ENCODE measurements around the gene ADRM1.
A peak's percentile ranks its signal among the peaks of the same experiment; 100 is the strongest.

The ADRM1 gene, protein sequence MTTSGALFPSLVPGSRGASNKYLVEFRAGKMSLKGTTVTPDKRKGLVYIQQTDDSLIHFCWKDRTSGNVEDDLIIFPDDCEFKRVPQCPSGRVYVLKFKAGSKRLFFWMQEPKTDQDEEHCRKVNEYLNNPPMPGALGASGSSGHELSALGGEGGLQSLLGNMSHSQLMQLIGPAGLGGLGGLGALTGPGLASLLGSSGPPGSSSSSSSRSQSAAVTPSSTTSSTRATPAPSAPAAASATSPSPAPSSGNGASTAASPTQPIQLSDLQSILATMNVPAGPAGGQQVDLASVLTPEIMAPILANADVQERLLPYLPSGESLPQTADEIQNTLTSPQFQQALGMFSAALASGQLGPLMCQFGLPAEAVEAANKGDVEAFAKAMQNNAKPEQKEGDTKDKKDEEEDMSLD

DNA sequence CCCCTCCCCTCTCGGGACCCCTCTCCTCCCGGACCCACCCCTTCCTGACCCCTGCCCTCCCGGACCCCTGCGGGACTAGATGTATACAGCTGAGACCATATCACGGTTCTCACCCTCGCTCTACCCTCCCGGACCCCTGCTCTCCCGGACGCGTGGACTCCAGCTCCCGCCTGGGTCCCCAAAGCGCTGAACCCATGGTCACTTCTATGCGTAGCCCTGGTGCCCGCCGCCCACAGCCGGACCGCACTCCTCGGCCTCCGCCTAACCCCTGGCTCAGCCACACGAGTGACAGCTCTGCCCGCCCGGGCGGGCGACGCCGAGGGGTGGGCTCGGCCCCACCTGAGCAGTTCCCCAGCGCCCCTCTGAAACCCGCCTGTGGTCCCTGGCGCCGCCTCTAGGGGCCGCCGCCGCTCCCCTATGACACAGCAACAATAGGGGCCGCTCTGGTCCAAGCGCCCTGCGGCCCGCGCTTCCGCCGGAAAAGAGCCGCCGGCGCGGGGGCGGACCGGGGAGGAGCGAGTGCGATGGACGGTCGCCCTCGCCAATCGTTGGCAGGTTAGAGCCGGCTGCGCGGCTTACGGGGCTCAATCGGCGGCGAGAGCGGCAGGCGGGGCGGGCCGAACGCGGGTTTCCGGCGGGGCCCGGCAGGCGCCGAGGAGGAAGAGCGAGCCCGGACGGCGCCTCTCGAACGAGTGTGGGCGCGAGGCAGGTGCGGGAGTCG lies at the start of gene ADRM1:
ADRM1 (plus strand) TSS at position 657 of the 721 bp plus-strand sequence. CDS start 572 bp downstream, outside the sequence.
- peak; percentile 97 for DNase-seq (ENCODE audit: low spot score)

DNA sequence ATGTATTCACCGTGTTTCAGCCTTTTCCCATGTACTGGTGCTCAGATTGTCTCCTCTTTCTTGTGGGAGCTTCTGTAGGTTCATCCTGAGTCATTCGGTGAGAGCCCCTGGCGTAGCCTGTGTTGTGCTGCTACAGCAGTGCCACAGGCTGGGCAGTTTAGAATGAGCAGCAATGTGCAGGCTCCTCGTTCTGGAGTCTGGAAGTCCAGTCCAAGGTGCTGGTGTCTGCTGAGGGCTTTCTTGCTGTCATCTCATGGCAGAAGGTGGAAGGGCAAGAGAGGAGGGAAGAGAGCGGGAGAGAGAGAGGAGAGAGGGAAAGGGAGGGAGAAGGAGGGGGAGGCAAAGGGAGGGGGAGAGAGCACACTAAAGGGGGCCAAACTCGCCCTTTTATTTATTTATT lies 49.4 kb upstream of the ADRM1 start:
- DNase-seq (ENCODE audit: low spot score), result no peak

DNA sequence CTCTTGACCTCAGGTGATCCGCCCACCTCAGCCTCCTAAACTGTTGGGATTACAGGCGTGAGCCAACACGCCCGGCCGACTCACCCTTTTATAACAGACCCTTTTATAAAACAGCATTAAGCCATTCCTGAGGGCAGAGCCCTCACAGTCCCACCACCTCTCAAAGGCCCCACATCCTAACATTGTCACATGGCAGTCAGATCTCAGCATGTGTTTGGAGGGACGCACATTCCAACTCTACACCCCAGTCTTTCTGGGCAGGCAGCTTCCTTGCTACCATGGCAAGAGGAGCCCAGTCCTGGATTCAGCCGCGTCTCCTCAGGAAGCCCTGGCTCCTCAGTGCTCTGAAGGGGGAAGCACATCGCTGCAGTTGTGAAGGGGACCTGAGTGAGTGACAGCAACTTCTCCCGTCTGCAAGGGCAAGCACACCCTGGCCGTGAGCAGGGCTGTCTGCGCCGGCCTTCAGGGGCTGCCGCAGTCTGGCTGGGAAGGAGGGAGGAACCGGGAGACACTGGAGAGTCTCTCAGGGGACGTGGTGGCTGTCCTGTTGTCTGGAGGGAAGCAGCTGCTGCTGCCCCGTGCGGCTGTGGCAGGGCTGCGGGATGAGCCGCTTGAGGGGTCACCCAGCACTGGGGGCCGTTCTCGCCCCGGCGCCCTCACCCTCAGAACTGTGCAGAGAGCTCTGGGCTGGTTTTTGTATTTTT lies 48.6 kb upstream of the ADRM1 start:
- no peak for DNase-seq (ENCODE audit: low spot score)

DNA sequence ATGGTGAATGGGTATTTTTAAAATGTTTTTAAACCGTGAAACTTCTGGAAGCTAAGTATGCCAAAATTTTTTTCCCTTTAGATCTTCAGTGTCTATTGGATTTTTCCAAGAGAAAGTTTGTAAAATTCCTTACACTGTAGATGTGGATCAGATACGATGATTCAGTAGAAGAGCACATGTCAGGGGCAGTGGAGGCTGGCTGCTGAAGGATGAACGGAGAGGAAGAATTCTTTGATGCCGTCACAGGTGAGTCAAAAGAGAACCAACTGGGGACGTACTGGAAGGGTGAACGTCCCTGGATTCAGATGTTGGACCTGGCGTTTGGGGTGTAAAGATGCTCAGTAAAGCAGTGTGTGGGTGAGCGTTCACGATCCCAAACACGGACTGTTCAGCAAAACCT lies 46.8 kb upstream of the ADRM1 start:
- no peak for DNase-seq (ENCODE audit: low spot score)

DNA sequence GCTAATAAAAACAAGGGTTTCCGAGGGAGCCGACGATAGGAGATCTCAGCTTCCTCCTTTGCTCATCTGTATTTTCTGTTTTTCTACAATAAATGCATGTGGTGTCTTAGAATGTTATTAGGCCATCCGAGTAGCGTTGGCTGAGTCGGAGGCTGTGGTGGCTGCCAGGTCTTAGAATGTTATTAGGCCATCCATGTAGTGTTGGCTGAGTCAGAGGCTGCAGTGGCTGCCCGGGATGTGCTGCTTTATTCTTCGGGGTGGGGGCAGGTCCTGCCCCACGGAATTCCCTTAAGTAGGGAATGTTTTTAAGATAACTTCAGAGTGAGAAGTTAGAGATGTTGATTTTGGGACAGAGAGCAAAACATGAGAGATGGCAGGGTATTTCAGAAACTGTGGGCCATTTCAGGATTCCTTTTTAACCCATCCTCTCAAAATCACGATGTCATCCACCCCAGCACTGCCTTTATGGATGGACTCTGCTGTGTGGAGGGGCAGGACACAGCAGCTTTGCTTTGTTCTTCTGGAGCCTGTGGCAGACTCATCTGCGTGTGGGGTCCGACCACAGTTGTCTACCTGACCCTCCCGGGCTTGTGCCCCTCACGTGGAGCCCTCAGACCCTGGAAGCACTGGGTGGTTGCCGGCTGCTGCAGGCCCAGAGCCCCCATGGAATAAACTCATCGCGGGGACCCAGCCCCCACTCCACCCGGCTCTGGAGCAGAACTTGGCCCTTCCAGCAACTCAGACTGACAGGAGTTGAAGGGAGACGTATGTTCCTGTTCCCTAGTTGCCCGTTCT lies 44.1 kb upstream of the ADRM1 start:
- DNase-seq (ENCODE audit: low spot score), result no peak

DNA sequence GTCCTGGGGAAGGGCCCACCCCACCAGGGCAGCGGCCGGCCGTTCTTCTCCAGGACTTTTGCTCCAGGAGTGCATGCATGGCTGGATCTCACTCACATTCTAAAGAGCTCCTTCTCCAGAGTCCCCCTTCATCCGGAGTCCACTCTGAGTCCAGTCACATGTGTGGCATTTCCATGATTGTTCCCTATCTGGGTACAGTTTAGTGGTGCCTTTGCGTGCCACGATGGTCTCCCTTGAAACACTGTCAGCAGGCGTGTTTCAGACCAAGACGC lies 43.6 kb upstream of the ADRM1 start:
- no peak for DNase-seq (ENCODE audit: low spot score)

DNA sequence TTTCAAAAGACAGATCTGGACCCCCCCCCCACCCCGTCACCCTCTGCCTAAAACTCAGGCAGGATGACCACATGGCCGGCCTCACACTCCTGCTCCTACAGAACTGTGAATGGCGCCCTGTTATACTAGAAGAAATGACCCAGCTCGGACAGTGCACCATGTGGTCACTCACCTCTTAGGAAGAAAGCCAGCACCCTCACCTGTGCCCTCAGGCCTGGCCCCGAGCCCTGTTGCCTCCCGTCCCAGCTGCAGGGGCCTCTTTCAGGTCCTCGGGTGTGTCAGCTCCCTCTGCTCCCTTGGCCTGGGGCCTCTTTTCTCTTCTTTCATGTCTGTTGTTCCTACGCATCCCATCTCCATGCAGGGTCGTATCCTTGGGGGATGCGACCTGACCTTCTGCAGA lies 40.7 kb upstream of the ADRM1 start:
- DNase-seq (ENCODE audit: low spot score), result no peak

DNA sequence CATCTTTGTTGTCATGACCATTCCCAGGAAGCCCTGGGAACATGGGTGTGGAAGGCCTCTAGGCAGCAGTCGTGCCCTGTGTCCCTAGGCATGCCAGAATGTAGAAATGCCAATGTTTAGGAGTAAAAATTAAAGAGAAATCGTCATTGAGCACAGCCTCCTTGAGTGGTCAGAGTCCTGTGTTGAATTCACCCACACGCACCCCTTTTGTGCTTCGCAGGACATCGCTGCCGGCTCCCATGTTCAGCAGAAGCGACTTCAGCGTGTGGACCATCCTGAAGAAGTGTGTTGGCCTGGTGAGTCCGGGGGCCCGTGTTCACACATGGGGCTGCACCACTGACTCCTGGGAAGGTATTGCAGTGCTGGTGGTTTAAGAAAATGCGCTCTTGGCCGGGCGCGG lies 39.4 kb upstream of the ADRM1 start:
- DNase-seq (ENCODE audit: low spot score), result no peak

DNA sequence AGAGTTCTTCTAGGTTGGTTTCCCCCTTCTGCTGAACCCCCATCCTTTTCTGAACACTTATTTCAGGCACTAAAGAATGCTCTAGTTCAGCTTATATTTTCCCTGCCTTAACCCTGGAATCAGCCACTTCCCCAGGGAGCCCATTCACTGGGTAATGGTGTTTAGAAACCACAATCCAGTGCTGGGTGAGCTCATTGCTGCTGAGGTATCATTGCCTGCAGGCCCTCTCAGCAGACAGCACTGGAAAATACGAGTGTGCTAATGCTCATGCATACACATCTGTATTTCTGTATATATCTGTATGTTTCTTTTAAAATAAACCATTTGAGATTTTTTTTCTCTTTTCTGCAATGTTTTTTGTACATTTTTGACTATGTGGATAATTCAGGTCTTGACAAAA lies 37.4 kb upstream of the ADRM1 start:
- DNase-seq (ENCODE audit: low spot score), result no peak

DNA sequence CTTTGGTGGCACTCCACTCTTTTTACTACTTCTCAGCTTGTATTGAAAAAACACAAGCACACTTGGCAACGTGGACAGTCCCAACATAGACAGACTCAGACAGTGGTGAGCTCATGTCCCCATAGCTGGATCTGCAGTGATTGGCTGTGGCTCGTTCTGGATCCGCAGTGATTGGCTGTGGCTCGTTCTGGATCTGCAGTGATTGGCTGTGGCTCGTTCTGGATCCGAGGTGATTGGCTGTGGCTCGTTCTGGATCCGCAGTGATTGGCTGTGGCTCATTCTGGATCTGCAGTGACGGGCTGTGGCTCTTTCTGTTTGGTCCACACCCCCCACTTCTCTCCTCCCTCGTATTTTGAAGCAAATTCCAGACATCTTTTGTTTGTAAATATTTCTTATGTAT lies 36.5 kb upstream of the ADRM1 start:
- no peak for DNase-seq (ENCODE audit: low spot score)

DNA sequence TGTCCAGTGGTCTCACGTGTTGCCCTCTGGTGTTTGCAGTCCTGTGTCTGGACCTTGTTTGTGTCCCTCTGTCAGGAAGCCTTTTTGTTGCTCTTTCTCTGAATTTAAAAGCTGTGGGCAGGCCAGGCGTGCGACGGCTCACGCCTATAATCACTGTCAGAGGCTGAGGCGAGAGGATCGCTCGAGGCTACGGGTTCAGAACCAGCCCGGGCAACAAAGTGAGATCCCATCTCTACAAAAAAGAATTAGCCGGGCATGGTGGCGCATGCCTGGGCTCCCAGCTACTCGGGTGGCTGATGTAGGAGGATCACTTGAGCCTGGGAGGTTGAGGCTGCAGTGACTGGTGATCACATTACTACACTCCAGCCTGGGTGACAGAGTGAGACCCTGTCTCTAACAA lies 35.9 kb upstream of the ADRM1 start:
- DNase-seq (ENCODE audit: low spot score), result no peak

DNA sequence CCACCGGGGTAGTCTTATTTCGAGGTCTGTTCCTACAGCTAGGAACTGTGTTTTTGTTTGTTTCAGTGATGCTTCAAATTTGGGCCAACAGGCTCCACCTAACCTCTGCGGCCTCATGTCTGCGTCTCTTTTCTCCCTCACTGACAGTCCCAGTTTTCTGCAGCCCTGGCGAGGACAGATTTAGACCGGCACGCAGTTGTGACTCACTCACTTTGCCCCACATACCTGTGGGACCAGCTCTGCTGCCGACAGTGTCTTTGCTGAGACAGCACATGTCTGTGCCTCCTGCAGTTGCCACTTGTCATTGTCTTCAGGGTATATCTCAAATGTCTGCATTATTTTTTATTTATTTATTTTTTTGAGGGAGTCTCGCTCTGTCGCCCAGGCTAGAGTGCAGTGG lies 35.3 kb upstream of the ADRM1 start:
- DNase-seq (ENCODE audit: low spot score), result no peak

DNA sequence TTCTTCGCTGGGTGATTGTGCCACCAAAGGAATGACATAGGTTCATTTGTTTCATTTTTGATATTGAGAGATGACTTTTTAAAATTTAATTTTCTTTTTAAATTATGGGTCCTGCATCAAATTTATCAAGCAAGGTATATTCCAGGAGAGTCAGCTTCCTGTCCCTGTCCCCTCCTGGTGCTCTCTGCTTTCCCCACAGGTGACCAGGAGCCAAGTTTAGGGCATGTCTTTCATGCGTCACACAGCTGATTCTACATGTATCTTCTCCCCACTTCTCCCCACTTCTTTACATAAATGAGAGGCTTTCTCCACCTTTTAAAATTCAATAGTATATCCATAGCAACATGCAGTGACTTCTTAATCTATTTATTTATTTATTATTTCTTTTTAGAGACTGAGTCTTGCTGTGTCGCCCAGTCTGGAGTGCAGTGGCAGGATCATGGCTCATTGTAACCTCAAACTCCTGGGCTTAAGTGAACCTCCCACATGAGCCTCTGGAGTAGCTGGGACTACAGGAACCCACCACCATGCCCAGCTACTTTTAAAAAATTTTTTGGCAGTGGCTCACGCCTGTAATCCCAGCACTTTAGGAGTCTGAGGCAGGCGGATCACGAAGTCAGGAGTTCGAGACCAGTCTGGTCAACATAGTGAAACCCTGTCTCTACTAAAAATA lies 34.4 kb upstream of the ADRM1 start:
- DNase-seq (ENCODE audit: low spot score), result no peak

DNA sequence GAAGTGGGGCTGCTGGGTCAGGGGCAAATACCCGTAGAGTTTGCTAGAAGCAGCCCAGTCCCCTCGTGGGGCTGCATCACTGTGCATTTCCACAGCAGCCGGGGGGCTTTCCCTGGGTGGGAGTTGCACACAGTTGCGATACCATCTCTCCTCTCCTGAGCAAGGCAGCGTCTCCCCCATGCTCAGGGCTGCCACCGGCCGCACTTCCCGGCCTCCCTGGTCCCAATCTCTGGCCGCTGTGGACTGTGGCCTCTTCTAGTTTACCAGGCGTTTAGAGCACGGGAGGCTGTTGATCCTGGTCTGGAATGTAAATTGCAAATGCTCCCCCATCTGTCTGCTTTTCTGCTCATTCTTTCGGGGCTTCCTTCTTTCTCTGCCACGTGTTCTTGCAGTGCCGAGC lies 33.4 kb upstream of the ADRM1 start:
- DNase-seq (ENCODE audit: low spot score), result no peak

DNA sequence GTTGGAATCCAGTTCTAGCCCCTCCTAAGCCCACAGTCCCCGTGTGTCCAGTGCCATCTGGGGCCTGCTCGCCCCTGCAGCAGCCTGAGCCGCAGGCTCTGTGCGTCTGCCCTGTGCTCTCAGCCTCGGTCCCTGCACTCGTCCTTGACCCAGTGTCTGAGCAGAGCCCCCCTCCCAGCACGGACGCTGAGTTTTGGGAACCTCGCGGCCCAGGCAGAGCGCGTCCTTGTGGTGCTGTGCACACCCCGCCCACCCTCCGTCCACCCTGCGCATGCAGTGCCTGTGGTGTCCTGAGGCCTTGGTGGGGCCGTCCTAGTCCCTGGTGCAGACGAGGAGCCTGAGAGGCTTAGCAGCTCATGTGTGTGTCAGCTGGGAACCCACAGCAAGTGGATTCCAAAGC lies 32.9 kb upstream of the ADRM1 start:
- DNase-seq (ENCODE audit: low spot score), result no peak

DNA sequence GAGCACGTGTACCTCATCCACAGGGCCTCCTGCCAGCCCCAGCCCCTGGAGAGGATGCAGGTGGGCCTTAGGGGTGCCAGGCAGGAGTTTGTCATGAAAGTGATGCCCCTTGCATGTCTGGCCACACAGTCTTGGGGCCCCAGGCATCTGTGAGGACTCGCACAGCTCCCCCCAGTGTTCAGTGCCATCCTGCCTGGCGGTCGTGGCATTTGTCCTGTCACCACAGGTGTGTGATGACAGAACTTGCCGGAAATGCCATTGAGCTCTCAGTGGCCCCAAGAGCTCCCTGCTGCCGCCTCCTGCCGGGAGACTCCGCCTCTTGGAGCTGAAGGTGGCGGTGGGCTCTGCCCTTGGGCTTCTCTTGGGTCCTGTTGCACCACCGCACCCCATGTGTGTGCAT lies 30.6 kb upstream of the ADRM1 start:
- no peak for DNase-seq (ENCODE audit: low spot score)

DNA sequence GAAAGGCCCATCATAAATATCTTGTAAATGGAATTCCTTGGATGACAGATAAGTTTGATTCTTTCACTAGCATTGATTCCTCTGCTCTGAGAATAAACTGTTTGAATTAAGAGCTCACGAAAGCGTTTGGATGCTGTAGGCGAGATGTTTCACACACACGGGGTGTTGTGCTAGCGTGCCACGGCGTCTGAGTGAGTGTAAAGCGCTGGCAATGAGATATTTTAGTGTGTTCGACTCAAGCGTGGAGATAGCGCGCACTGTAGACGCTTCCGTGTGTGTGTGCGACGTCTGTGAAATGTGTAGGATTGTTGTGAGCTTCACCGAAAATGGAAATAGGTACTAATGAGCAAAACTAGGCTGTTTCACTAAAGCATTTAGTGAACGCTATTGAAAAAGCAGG lies 29.4 kb upstream of the ADRM1 start:
- no peak for DNase-seq (ENCODE audit: low spot score)

DNA sequence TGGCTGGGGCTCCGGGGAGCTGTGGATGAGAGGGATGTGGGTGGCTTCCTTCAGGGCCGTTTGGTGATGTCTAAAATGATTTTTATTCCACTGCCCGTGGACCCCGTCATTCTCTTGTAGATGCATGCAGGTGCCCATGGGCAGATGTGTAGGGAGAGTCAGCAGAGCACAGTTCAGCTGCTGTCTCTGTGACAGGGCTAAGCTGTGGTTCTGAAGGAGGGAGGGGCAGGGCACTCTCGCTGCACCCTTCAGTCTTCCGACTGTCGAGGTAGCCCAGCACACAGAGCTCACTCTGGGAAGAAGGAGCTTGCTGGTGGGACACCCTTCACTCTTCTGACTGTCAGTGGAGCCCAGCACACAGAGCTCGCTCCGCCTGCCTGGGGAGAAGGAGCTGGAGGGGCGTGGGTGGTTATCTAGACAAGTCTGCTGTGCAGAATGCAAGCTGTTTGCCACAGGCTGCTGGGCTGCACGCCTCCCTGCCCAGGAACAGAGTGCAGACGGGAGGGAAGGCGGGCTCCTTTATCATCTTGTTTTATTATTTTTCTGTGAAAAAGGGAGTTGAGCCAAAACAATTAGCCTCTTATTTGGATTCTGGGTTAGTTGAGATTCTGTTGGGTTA lies 28.4 kb upstream of the ADRM1 start:
- DNase-seq (ENCODE audit: low spot score), result no peak

DNA sequence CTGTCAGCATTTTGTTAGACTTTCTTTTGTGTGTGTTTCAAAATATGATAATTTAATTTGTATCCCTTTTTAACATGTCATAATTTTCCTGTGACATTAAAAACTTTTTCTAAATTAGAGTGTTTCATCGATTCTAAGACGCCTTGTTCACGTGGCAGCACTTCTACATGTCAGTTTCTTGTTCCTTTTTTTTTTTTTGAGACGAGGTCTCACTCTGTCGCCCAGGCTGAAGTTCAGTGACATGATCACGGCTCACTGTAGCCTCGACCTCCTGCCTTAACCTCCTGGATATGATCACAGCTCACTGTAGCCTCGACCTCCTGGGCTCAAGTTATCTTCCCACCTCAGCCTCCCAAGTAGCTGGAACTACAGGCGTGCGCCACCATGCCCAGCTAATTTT lies 27.6 kb upstream of the ADRM1 start:
- DNase-seq (ENCODE audit: low spot score), result no peak

DNA sequence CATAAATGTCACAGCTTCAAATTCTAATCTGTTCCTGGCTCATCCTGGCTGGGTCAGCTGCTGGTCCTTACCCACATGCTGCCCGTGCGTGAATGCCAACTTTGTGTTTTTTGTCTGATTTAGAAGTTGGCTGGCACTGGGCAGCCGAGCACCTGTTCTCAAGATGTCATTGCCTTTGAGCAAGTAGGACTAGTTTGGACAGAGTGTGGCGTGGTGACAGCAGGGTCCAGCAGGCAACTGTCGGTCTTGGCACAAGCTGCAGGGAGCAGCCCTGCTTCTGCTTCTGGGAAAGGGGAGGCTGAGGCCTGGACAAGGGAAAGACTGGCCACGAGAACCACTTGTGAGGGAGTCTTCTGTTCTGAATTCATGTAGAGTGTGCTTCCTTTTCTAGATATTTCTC lies 26.4 kb upstream of the ADRM1 start:
- DNase-seq (ENCODE audit: low spot score), result no peak

DNA sequence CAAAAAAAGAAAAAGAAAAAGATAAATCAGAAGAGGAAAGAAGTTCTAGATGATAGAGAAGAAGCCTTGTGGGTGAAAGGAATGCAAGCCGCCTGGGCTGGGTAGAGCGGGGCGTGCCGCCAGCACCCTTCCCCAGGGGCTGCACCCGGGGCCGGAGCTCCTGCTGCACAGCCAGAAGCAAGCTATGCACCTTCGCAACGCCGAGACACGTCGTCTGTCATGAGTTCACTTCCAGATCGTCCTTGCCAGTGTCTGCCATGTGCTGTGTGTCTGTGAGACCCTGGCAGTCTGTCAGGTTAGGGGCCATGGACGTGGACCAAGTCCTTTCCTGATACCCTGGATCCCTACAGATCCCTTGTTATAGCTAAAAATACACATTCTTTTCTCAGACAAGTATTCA lies 25.5 kb upstream of the ADRM1 start:
- DNase-seq (ENCODE audit: low spot score), result no peak

DNA sequence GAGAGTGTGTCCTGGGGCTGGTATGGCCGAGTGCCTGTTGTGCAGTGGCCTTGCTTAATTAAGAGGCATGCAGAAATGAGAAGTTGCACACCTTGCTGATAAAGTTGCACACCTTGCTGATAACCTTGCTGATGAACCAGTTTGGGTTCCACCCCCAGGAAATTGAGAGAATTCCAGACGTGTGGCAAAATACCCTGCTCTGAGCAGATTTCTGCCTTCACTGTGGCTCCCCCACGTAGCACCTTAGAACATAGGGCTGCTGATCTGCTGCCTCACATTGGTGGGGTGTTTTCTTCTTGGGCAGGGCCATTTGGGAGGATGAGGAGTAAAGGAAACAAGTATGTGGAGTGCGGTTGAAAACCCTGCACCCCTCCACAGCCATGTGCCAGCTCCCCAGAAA lies 22.5 kb upstream of the ADRM1 start:
- DNase-seq (ENCODE audit: low spot score), result no peak
